Transverse colon (tissue), 4 donors: ENCODE data around the gene MRPL37.

Experiments
- CTCF ChIP-seq, 5 experiments: fragments of 200-600 bp in 3 of 5; fragments of 450-650 bp in 2 of 5; sonication (generic) in 3 of 5; IDR thresholded peaks; 1 replicate in 2 of 5; 2 replicates in 3 of 5; pipeline ENCODE4 v1.5.1; 2016 to 2017; ENCODE audit warnings: antibody characterized with exemption in 5 of 5, inconsistent platforms in 3 of 5, mild to moderate bottlenecking in 2 of 5, moderate library complexity in 1 of 5
- POLR2A ChIP-seq: fragments of 450-650 bp; IDR thresholded peaks from one replicate; pipeline ENCODE4 v1.6.1; 2016; ENCODE audit warnings: antibody characterized with exemption, mild to moderate bottlenecking, moderate library complexity
- POLR2AphosphoS5 ChIP-seq, 3 donors: sonication (generic); formaldehyde crosslinking; IDR thresholded peaks; one replicate each; pipeline ENCODE4 v1.6.1; 2016; ENCODE audit warnings: antibody characterized with exemption in 3 of 3

- TF ChIP-seq POLR2A = no peak
- no peak for TF ChIP-seq CTCF (IDR thresholded peaks at IDR 0.05)
- TF ChIP-seq POLR2AphosphoS5 (IDR thresholded peaks at IDR 0.05) = no peak
These were observed 36.9 kb upstream of the MRPL37 start for GRCh38 chr1:54163051-54163450.
